GM18502 (cell line): Measurements from ENCODE around the gene OBSCN.

Experiments used
- ATAC-seq: cut with Tn5 transposase; IDR thresholded peaks from one replicate; pipeline ENCODE4 v1.9.1; 2021; ENCODE audit warnings: mild to moderate bottlenecking; ENCODE audit not compliant: unreplicated experiment, poor library complexity

The OBSCN gene

GRCh38 chr1:228256626-228257375, 49.0 kb downstream of the OBSCN start:
- ATAC-seq: no peak

GRCh38 chr1:228258486-228258885, 50.6 kb downstream of the OBSCN start:
- ATAC-seq: no peak

DNA sequence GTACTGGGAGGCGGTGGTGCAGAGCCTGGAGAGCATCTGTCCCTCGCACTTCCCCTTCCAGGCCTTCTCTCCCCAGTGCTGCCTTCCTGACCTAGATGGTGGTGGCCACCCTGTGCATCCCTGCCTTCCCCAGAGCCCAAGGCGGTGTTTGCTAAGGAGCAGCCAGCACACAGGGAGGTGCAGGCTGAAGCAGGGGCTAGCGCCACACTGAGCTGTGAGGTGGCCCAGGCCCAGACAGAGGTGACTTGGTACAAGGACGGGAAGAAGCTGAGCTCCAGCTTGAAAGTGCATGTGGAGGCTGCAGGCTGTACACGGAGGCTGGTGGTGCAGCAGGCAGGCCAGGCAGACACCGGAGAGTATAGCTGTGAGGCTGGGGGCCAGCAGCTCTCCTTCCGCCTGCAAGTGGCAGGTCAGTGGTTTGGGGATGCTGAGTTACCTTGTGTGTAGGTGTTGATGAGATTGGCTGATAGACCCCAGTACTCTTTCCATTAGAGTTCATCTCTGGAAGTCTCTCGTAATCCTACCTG, 51.6 kb downstream of the OBSCN start:
- no peak for ATAC-seq

DNA sequence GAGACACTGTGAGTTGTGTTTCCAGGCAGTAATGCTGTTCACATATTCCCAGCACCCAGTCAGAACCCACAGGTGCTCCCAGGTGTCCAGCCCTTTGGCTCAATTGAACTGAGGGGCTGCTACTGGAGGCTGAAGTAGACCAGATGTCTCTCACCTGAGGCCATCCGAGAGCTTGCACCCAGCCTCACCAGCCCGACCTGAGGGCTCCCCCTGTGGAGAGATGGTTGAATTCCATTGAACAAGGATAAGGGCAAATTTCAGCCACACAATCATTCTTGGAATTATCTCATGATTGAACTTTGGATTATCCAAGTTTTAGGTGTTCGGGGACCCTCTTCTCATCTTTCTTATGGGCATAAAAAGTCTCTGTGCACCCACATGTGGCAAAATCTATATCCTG, 52.1 kb downstream of the OBSCN start:
- ATAC-seq: no peak

DNA sequence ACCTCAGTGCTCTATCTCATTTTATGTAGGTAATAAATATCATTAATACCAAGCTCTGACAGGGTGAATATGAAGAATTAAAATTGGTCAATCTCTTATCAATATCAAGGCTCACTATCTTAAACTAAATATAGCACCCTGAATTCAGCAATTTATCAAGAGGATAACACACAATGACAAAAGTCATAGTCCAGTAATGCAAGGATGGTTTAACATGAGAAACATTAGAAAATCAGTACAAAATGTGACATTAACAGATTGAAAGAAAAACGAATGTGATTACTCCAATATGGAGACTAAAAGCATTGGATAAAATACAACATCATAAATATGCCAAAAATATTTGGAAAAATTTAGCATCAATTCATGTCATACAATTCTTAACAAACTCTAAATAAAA, 53.9 kb downstream of the OBSCN start:
- no peak for ATAC-seq

DNA sequence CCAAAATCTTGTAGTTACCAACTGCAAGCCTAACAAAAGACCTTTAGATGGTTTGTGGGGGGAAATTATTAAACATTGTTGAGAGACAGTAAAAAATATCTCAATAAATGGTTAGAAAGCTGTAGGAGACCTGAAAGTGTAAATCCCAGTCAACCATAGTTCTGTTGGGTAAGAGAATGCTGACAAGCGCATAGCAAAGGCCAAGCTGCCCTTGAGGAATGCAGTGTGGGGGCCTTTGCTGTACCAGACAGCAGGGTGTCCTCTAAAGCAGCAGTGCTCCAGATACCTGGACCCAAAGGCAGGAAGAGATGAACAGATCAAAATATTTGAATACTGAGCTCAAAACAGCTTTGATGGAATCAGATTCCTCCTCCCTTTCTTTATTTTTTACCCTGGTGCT, 54.6 kb downstream of the OBSCN start:
- no peak for ATAC-seq

DNA sequence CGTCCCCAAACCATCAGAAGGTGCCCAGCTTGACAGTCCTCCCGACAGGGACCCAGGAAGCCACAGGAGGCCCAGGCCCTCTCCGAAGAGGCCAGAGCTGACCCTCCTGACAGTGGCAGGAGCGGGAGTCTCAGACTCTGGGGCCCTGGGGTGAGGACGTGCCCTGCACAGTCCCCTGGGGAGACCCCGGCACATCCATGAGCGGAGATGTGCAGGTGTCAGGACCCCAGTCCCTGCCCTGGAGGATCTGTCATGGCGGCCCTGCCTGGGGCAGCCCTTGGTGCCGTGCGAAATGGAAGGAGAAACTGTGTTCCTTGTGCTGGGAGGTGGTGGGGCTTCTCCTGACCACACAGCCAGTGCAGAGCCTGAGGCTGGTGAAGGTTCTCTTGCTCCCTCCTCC, 55.8 kb downstream of the OBSCN start:
- no peak for ATAC-seq

GRCh38 chr1:228264090-228264829, 56.4 kb downstream of the OBSCN start:
- no peak for ATAC-seq

GRCh38 chr1:228265167-228265566, 57.3 kb downstream of the OBSCN start:
- ATAC-seq: no peak

GRCh38 chr1:228267962-228268880, 60.4 kb downstream of the OBSCN start:
- ATAC-seq: no peak

GRCh38 chr1:228268881-228269265, 61.0 kb downstream of the OBSCN start:
- ATAC-seq: no peak

DNA sequence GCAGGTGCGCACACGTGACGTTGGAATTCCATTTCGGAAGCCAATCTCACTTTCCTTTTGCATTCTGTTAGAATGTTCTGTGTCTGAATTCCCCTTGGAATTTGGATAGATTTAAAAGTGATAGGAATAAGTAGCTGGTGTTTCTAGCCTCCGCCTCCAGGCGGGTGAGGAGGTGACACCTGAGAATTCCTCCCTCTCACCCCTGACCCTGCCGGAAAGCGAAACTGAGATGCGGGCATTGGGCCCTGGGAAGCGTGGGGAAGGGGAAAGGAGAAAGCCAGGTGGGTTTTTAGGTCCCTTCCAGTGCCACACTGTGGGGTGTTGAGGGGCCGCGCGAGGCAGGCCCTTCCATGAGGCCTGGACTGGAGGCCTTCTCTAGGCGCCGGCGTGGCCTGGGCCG, 61.6 kb downstream of the OBSCN start:
- peak; percentile 50 for ATAC-seq

DNA sequence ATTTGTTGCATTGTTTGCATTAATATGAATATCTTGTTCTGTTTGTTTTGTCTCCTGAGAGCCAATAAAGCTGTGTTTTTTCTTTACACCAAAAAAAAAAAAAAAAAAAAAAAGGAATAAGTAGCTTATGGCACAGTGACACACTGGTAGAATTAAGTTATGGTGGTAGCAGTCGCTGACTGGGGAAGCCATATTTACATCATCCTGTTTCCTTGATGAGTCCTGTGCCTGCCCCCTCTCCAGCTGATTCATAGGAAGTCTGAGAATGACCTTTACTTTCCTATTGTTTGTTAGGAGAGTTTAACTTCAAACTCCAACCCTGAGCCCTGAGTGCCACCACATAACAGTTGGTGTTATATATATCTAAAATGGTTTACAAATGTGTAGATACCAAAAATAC, 62.2 kb downstream of the OBSCN start:
- no peak for ATAC-seq

GRCh38 chr1:228271701-228272251, 63.9 kb downstream of the OBSCN start:
- ATAC-seq: no peak

GRCh38 chr1:228272331-228272791, 64.5 kb downstream of the OBSCN start:
- ATAC-seq: no peak

DNA sequence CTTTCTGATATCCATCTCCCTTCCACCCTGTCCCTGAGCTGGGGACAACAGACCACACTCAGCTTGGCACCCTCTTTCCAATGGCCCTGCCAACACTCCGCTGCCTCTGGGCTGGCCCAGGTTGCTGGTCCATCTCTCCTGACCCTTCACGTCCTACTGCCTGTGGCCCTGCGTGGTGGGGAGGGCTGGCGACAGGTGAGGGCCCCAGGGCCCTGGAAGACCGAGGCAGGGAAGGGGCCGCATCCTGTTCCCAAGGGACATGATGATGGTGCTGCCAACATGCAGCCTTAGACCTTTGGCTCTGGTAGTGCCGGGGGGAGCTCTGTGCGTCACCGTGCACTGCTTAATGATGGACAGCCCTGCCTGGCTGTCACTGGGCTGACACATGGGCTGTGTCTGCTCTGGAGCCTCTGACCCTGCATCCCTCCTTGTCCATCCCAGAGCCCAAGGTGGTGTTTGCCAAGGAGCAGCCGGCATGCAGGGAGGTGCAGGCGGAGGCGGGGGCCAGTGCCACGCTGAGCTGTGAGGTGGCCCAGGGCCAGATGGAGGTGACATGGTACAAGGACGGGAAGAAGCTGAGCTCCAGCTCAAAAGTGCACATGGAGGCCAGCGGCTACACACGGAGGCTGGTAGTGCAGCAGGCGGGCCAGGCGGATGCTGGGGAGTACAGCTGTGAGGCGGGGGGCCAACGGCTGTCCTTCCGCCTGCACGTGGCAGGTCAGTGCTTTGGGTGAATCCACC, 65.2 kb downstream of the OBSCN start:
- ATAC-seq: no peak

GRCh38 chr1:228273720-228274451, 66.0 kb downstream of the OBSCN start:
- ATAC-seq: no peak

- no peak for ATAC-seq
Observed at GRCh38 chr1:228274452-228275178, 66.8 kb downstream of the OBSCN start.

DNA sequence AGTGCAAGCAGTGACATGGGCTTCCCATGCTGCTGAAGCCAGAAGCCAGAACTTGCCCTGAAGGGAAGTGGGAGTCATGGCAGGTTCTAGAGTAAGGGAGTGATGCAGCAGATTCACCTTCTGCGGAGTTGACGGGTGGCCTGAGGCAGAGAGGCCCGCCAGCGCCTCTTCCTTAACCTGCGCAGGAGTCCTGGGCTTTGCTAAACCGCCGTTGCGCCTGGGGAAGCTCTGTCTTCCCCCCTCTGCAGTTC, 67.3 kb downstream of the OBSCN start:
- ATAC-seq: no peak
